NCI-H1105 (cell line): ENCODE data around the gene ISG20L2.

Source experiments
- DNase-seq: peaks from one replicate; lab custom pipeline; 2025; lab: John Stamatoyannopoulos, UW

Gene ISG20L2

DNA sequence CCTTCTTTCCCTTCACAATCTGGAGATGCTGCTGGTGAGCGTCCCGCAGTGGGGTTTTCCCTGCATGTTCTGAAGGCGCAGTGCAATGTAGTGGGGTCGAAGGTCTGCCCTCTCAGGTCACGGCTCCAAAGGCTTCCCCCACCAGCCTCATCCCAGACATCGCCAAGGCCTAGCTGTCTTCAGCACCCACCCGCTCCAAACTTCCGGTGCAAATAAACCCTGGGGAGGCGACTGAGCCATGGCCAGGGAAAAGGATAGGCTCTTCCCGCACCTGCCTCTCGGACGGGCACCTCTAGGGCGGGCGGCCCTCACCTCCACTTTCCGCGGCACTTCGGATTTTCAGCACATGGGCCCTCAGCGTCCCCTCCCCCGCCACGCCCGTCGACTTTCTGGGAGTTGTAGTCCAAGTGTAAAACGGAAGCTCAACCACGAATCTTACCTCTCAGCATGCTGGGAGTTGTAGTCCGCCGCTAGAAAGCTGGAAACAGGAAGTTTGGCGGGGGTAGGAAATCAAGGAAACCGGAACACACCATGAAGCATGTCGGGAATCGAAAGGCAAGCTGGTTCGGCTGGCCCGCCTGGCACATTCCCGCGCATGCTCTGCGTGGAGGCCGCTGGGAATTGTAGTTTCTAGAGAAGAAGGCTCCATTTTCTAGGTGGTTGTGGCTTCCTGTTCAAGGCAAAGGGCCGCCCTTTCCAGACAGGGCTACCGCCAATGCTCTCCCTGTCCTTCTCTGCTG, 12.3 kb upstream of the ISG20L2 start, which contains the start of gene MRPL24:
MRPL24 (minus strand) TSS at position 348 of the 740 bp plus-strand sequence. CDS start 2,384 bp downstream, outside the sequence.
- peak; percentile 99 for DNase-seq

- no peak for DNase-seq
Measured at GRCh38 chr1:156740237-156740740, 11.7 kb upstream of the ISG20L2 start.

DNA sequence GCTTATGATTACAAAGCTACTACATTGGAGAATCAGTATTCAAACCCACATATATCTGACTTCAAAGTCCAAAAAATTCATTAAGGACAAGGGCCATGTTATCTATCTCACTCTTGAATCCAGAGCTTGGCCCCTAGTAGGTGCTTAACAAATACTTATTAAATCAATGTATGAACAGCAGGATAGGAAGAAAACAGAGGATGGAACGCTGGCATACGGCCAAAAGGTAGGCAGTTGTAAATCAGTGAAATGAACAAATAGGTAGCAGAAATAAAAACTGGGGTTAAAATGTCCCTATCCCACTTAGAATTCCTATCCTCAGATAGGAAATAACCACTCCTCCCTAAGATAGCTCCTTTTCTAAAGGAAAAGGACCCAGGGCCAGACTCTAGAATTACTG, 10.3 kb upstream of the ISG20L2 start:
- DNase-seq: no peak

DNA sequence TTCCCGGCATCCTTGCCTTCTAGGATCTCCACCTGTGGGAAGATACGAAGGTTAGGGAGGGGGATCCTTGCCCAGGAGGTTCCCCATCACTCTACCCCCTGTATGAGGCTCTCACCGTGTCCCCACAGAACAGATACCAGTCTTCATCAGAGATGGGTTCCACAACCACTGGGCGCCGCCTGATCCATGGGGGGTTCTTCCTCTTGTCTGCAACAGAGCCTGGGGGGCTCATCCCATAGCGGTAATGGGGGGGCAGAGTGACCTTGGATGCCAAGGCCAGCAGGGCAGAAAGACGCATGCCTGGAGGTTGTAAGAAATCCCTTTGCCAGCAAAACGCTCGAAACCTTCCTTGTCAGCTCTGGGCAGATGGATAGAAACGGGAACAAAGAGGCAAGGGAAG, 9.8 kb upstream of the ISG20L2 start:
- no peak for DNase-seq

DNA sequence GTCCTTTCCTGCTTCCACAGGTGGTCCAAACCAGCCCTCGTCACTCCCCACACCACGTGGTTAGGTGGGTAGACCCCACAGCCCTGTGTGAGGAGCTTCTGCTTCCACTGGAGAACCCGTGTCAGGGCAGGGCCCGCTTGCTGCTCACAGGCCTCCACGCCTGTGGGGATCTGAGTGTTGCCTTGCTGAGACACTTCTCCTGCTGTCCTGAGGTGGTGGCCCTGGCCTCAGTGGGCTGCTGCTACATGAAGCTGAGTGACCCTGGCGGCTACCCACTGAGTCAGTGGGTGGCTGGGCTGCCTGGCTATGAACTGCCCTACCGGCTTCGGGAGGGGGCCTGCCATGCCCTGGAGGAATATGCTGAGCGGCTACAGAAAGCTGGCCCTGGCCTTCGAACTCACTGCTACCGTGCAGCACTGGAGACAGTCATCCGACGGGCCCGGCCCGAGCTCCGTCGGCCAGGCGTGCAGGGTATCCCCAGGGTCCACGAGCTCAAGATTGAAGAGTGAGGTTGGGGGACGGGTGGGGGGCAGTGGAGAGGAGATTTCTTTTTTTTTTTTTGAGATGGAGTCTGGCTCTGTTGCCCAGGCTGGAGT, 5.5 kb upstream of the ISG20L2 start:
- no peak for DNase-seq

- DNase-seq: peak; percentile 78
Measured at GRCh38 chr1:156727926-156728598, 504 bp downstream of the ISG20L2 start, which contains the start of gene METTL25B. Gene METTL25B, plus strand, starts transcription at chr1:156728469. Its CDS starts 636 bp downstream, at chr1:156729105.

DNA sequence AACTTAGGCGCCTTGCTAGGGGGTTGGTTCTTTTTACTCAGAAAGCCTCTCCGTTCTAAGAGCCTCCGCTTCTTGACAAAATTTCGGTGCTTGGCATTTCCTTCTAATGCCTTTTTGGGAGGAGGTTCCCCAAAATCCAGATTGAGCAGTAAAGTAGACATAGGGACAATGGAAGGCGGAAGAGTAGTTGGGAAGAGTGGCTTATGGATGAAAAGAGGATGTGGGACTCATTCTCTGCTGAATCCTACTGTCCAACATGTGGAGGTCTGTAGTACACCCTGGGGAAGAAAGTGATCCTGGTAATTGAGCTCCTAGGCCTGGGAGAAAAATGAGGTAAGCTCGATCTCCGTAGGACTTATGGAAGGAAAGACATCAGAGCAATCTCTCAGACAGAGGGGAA, 1.1 kb downstream of the ISG20L2 start:
- no peak for DNase-seq

- DNase-seq: no peak
Measured at GRCh38 chr1:156726549-156727226, 1.9 kb downstream of the ISG20L2 start.

DNA sequence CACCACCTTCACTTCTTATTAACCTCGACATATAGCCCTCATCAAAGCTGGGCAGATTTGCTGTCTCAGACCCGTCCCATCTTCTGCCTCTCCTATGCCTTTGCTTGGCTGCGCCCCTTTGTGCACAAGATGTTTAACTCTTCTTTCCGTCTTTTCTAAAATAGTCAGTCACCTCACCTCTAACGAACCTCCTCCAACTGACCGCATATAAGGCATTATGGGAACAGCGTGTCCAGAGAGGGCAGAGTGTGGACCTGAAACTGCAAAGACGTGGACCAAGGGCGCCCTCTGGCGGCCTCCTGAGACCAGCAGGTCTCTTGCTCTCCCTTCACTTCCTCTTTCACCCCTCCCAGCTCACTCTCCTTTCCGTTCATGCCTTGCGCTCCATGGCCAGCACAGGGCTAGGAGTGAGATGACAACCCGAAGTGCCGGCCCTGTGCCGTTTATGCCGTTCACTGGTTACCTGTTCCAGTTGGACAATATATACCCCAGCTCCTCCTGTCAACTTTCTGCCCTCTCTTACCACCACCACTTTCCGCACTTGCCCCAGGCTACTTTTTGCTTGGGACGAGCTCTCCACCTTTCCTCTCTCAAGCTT, 2.8 kb downstream of the ISG20L2 start:
- peak; percentile 72 for DNase-seq

- no peak for DNase-seq
Measured at GRCh38 chr1:156721535-156721934, 7.0 kb downstream of the ISG20L2 start.

DNA sequence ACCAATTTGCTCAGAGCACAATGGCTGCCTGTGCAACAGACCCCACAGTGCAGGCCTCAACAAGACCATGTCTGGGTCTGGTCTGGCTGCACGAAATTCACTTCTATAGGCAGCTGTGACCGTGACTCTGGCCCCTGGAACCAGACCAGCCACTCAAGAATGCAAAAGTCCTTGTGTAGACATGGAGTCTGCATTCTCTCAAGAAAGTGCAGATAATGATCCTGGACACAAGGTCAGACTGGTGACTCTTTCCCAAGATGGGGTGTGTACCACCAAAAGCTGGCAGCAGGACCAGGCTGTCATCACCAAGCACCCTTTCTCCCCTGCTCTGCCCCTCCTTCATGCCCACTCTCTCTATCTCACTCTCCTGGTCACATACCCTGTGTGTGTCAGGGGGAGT, 7.4 kb downstream of the ISG20L2 start:
- DNase-seq: no peak

GRCh38 chr1:156717351-156717750, 11.2 kb downstream of the ISG20L2 start:
- DNase-seq: no peak

GRCh38 chr1:156714830-156715229, 13.7 kb downstream of the ISG20L2 start:
- DNase-seq: no peak

DNA sequence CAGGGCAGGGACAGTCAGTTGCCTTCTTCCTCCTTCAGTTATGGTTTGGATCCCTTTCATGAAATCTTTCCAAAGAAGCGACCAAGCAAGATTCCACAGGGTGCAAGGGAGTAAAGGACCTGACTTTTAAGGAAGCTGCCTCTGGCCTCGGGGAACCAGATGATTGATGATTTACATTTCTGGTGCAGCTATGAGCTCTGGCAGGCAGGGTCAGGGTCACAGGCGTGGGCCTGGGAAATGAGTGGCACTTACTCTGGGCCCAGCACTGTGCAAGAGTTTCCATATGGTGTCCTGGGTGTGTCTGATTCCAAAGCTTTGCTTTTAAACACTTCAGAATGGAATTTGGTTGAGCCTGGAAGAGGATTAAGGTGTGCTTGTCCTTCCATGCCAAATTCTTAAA, 15.9 kb downstream of the ISG20L2 start:
- DNase-seq: no peak

DNA sequence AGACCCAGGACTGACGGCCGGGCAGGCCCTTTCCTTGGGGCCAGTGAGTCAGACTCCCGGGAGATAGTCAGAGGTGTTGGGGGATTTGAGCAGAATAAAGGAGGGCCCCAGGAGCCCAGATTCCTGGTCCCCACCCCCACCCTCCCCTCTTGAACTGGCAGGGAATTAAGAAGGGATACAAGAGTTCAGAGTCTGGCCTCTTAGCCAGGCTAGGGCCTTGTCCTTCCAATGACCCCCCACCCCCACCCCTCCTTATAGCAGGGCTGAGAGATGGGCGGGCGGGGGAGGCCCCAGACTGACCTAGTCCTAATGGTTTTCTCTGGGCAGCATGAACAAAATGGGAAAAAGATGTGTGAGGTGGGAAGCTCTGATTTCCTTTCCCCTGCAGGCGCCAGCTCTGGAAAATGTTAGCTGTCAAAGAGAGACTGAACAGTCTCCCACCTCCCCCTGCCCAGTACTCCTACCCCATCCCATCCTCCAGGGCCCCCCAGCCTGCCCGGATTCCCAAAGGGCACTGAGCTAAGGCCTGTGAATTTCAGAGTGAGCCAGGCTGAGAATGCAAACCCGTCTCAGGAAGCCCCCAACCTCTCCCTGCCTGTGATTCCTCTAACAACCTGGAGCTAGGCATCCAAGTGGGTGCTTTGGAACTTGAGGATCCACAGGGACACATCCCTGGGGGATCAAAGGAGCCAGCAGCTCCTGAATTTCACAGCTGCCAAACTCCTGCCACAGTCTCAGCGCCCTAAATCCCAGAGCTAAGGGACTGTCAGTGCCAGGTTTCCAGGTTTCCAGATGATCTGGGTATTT, 17.4 kb downstream of the ISG20L2 start:
- DNase-seq: no peak

- peak; percentile 52 for DNase-seq
Measured at GRCh38 chr1:156709757-156710489, 18.6 kb downstream of the ISG20L2 start.

GRCh38 chr1:156709031-156709430, 19.5 kb downstream of the ISG20L2 start:
- no peak for DNase-seq

DNA sequence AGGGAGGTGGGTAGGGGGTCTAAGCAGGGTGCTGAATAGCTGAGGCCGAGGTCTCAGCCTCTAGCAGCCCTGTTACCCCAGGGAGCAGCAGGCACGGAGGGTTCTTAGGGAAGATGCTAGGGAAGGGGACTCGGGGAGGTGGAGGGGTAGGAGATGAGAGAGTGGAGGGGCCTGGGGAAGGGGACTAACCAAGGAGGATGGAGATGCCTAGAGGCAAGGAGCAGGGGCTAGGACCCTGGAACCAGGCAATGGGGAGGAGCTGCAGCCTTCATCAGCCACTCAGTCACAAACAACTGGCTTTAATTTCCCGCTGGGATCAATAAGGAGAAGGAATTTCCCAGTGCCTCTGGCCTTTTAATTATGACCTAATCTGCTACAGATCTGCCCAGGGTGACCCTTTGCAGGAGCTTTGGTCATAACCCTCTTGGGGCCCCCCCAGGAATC, 20.3 kb downstream of the ISG20L2 start:
- DNase-seq: no peak

DNA sequence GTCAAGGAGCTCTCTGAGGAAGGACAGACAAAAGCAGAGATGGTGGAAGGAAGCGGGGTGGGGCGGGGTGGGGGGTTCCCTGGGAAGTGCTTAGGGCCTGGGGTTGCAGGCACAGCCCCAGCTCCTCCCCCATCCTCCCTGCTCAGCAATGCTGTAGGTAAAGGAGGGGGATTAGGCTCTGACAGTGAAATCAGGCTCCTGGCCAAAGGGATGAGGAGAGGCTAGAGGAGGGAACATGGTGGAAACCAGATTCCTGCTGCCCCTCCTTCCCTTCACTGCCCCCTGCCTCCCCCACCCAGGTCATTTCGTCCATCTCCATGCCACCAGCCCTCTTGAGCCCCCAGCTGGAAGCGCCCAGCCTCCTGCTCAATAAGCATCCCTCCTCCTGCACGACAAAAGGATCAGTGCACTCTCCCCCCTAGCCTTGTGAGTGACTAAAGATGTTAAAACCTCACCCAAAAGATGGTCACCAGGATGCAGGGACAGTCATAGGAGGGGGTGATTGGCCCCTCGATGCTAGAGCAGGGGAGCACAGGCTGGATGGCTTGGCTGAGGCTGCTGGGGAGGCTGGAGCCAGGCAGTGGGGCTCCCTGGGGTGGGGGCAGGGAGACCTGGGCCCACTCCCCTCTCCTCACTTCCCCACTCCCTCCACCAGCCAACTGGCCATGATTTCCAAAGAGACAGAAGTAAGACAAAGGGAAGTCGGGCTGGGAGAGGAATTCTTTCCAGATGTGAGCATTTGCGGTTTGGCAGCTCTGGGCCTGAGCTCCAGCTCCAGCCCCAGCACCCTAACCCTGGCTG, 20.9 kb downstream of the ISG20L2 start:
- no peak for DNase-seq
